Endothelial cell of umbilical vein (primary cell): ENCODE measurements around the gene CASKIN2.

ENCODE experiments used
- CTCF ChIP-seq, 2 donors: IDR thresholded peaks; 1 replicate in 1 of 2; 2 replicates in 1 of 2; pipeline ENCODE4 v1.5.1; 2011; ENCODE audit warnings: low read length in 2 of 2, mild to moderate bottlenecking in 2 of 2, moderate library complexity in 2 of 2, control low read depth in 1 of 2, inconsistent platforms in 1 of 2, low read depth in 1 of 2; ENCODE audit not compliant: insufficient read depth in 1 of 2; ENCODE audit errors: extremely low read depth in 1 of 2
- EZH2 ChIP-seq: IDR thresholded peaks from 2 replicates; pipeline ENCODE4 v1.6.1; 2012; ENCODE audit warnings: borderline replicate concordance, low read depth, mild to moderate bottlenecking, moderate library complexity, low read length, inconsistent platforms; ENCODE audit not compliant: severe bottlenecking
- FOS ChIP-seq: IDR thresholded peaks from 2 replicates; pipeline ENCODE4 v1.6.1; 2011; ENCODE audit warnings: mild to moderate bottlenecking, low read length, moderate library complexity, borderline replicate concordance; ENCODE audit not compliant: insufficient read depth
- GATA2 ChIP-seq: IDR thresholded peaks from 2 replicates; pipeline ENCODE4 v1.7.0; 2011; ENCODE audit warnings: low read depth, mild to moderate bottlenecking, moderate library complexity, mixed read lengths, low read length; ENCODE audit not compliant: insufficient read length, insufficient read depth
- JUN ChIP-seq: IDR thresholded peaks from 2 replicates; pipeline ENCODE4 v1.6.1; 2011; ENCODE audit warnings: borderline replicate concordance, low read depth; ENCODE audit not compliant: insufficient read length, insufficient read depth
- MAX ChIP-seq: IDR thresholded peaks from 2 replicates; pipeline ENCODE4 v1.6.1; 2011; ENCODE audit not compliant: insufficient read depth, insufficient read length
- MYC ChIP-seq: IDR thresholded peaks from one replicate; pipeline ENCODE4 v1.6.1; 2011; ENCODE audit warnings: mild to moderate bottlenecking, low read depth, low read length
- POLR2A ChIP-seq: IDR thresholded peaks from 2 replicates; pipeline ENCODE4 v1.6.1; 2012; ENCODE audit warnings: low read depth, mild to moderate bottlenecking, control low read depth, low read length
- POLR2AphosphoS5 ChIP-seq: IDR thresholded peaks from 2 replicates; pipeline ENCODE4 v1.6.1; 2012; ENCODE audit warnings: low read depth, mild to moderate bottlenecking, control low read depth, low read length, moderate library complexity; ENCODE audit not compliant: insufficient read depth

- no peak for TF ChIP-seq POLR2AphosphoS5
- TF ChIP-seq CTCF (IDR thresholded peaks at IDR 0.05; ENCODE audit: extremely low read depth in 1 of 2, insufficient read depth in 1 of 2, low read depth in 1 of 2, low read length in 2 of 2), result no peak
- TF ChIP-seq EZH2, result no peak
- TF ChIP-seq MAX, result no peak
- TF ChIP-seq POLR2A, result no peak
- TF ChIP-seq GATA2, result no peak
- TF ChIP-seq JUN, result no peak
- no peak for TF ChIP-seq MYC
- TF ChIP-seq FOS, result no peak
Measured at GRCh38 chr17:75552425-75553294, 37.3 kb upstream of the CASKIN2 start.
